ENCODE results near the gene DEFB131A.
"Not testable (repeated sequence)": the region's sequence is repeated elsewhere in the genome, so short reads cannot be mapped to it uniquely, and the experiment has no call there.

- TF ChIP-seq EZH2phosphoT487 (IDR thresholded peaks at IDR 0.05; ENCODE audit: borderline replicate concordance), result not testable (repeated sequence)
- TF ChIP-seq CTCF (conservative IDR thresholded peaks at IDR 0.05; ENCODE audit: low read length), result peak; percentile 24; the same call in 1 of the 2 replicates
These were observed 10.9 kb upstream of the DEFB131A start for GRCh38 chr4:9433320-9433719.
